ENCODE results near the gene RPP40. TPM values are rescaled to one million over a fixed set of nuclear protein-coding genes. Genes with fewer than 3 reads are reported as not detected.
A peak's percentile ranks its signal among the peaks of the same experiment; 100 is the strongest.

The RPP40 gene
- total and polyA plus RNA-seq, 2 of the 13 experiments (the other 11 are each of a cell fraction or from before 2014, with no cell fraction given) = 18.0 to 41.2 TPM

DNA sequence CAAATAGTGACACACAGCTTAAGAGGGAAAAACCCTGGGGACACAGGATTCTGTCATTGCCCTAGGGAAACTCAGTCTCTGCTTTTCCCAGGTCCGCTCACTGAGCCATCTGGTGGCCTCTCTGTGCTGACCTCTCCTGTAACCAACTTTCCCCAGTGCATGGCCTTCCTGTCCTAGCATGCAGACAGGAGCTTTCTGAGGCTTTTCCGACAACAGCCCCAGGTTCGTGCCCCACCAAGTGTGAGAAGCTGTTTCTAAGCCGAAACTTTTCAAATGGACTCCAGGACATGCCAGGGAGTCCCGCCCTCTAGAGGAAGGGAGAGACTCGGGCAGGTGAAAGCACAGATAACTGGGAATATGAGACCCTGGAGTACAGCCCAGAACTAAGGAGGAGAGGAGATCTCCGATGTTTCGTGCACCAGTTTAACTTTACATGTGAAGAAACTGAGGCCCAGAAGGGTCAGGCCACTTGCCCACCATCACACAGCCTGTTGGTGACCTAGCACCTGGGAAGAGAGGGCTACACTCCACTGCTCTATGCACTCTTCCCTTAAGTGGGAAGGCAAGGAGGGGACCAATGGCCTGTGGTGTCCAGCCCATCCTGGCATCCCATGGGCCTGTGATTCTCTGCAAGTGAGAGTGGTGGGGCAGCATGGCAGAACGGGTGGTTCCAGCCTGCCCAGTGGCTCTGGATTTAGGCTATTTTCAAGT lies 46.2 kb downstream of the RPP40 start (continued):
- no peak for TF ChIP-seq RBM22 (optimal IDR thresholded peaks at IDR 0.05; ENCODE audit: low read length)
- no peak for TF ChIP-seq KLF15 (CRISPR knock-in tag; IDR thresholded peaks at IDR 0.05; ENCODE audit: borderline replicate concordance)
- TF ChIP-seq FOSL1 (CRISPR knock-in tag; IDR thresholded peaks at IDR 0.05; ENCODE audit: borderline replicate concordance) = no peak
- TF ChIP-seq ZNF326 (CRISPR knock-in tag; IDR thresholded peaks at IDR 0.05; ENCODE audit: borderline replicate concordance) = no peak
- TF ChIP-seq ZZZ3 (CRISPR knock-in tag; IDR thresholded peaks at IDR 0.05; ENCODE audit: borderline replicate concordance) = no peak
- TF ChIP-seq, protein P1, sequence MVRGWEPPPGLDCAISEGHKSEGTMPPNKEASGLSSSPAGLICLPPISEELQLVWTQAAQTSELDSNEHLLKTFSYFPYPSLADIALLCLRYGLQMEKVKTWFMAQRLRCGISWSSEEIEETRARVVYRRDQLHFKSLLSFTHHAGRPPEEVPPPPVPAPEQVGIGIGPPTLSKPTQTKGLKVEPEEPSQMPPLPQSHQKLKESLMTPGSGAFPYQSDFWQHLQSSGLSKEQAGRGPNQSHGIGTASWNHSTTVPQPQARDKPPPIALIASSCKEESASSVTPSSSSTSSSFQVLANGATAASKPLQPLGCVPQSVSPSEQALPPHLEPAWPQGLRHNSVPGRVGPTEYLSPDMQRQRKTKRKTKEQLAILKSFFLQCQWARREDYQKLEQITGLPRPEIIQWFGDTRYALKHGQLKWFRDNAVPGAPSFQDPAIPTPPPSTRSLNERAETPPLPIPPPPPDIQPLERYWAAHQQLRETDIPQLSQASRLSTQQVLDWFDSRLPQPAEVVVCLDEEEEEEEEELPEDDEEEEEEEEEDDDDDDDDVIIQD (CRISPR knock-in tag; IDR thresholded peaks at IDR 0.05; ENCODE audit: low read depth) = no peak
- TF ChIP-seq FOXJ3 (CRISPR knock-in tag; IDR thresholded peaks at IDR 0.05; ENCODE audit: borderline replicate concordance) = no peak
- 0 out of 2 replicates have a peak, but pooled peaks have one; percentile 20 for TF ChIP-seq ZNF350 (CRISPR knock-in tag; IDR thresholded peaks at IDR 0.05; ENCODE audit: borderline replicate concordance, low read depth)
- TF ChIP-seq ZNF274 (CRISPR knock-in tag; IDR thresholded peaks at IDR 0.05) = no peak
- TF ChIP-seq TBL1XR1 (IDR thresholded peaks at IDR 0.05; ENCODE audit: borderline replicate concordance, low read length, partially characterized antibody) = no peak
- TF ChIP-seq, protein P2, sequence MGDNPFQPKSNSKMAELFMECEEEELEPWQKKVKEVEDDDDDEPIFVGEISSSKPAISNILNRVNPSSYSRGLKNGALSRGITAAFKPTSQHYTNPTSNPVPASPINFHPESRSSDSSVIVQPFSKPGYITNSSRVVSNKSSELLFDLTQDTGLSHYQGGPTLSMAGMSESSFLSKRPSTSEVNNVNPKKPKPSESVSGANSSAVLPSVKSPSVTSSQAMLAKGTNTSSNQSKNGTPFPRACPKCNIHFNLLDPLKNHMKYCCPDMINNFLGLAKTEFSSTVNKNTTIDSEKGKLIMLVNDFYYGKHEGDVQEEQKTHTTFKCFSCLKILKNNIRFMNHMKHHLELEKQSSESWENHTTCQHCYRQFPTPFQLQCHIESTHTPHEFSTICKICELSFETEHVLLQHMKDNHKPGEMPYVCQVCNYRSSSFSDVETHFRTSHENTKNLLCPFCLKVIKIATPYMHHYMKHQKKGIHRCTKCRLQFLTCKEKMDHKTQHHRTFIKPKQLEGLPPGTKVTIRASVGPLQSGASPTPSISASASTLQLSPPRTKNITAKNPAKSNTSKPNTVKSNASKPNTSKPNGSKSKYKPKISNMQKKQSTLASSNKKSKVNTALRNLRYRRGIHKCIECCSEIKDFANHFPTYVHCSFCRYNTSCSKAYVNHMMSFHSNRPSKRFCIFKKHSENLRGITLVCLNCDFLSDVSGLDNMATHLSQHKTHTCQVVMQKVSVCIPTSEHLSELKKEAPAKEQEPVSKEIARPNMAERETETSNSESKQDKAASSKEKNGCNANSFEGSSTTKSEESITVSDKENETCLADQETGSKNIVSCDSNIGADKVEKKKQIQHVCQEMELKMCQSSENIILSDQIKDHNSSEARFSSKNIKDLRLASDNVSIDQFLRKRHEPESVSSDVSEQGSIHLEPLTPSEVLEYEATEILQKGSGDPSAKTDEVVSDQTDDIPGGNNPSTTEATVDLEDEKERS (CRISPR knock-in tag; IDR thresholded peaks at IDR 0.05) = no peak
- TF ChIP-seq IKZF4 (CRISPR knock-in tag; IDR thresholded peaks at IDR 0.05; ENCODE audit: borderline replicate concordance, low read depth, not compliant biosample characterization) = no peak
- TF ChIP-seq ZNF225 (CRISPR knock-in tag; IDR thresholded peaks at IDR 0.05) = no peak
- TF ChIP-seq ZFP36 (IDR thresholded peaks at IDR 0.05; ENCODE audit: borderline replicate concordance, low read depth, low read length, partially characterized antibody) = no peak
- TF ChIP-seq ZXDC (CRISPR knock-in tag; IDR thresholded peaks at IDR 0.05) = no peak
- no peak for TF ChIP-seq ZNF430 (CRISPR knock-in tag; IDR thresholded peaks at IDR 0.05)
- TF ChIP-seq ZNF331 (CRISPR knock-in tag; IDR thresholded peaks at IDR 0.05) = no peak
- no peak for TF ChIP-seq CHD2 (IDR thresholded peaks at IDR 0.05; ENCODE audit: low read depth, low read length)
- TF ChIP-seq CCDC6 (CRISPR knock-in tag; IDR thresholded peaks at IDR 0.05) = no peak
- no peak for TF ChIP-seq ZBTB37 (CRISPR knock-in tag; IDR thresholded peaks at IDR 0.05)
